AG20443 (cell line): Measurements from ENCODE around the gene SOS1.
A peak's percentile ranks its signal among the peaks of the same experiment; 100 is the strongest.
"Not testable (repeated sequence)": the region's sequence is repeated elsewhere in the genome, so short reads cannot be mapped to it uniquely, and the experiment has no call there.

ENCODE experiments used
- DNase-seq: peaks from one replicate; pipeline ENCODE4 v3.0.0; 2012; ENCODE audit warnings: low spot score, mixed read lengths

Gene SOS1

DNA sequence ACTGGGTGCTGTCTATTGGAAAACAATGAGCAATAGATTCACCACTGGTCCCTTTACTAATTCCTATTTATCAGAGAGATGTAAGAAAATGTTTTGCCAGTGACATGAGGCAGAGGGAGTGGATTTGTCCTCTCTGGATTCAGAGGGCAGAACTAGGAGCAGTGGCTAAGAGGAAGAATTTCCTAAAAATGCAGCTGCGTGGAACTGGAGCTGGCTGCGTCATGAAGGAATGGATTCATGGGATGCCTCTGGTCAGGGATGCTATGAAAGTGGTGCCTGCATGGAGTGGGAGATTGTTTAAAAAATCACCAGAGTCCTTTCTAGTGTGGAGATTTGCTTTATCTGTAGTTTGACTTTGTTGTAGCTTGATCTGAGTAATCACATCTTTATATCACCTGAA is 152.8 kb downstream of the SOS1 start:
- no peak for DNase-seq

GRCh38 chr2:38966678-38967077 is 154.2 kb downstream of the SOS1 start:
- DNase-seq, result no peak

DNA sequence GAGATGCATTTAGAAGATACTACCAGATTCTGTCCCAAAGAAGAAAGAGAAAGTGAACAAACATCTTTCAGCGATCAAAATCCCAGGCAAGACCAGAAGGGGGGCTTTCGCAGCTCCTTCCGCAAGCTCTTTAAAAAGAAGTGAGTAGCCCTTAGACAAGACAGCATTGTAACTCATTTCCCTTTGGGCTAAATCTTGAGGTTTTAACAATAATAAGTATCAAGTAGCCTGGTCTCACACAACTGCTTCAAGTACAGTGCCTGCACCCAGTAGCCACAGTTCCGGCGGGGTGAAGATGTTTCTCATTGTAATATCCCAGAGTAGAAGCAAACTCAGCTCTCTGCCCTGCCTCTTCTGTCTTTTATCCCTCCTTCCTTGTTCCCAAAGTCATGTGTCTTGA is 154.8 kb downstream of the SOS1 start:
- no peak for DNase-seq

DNA sequence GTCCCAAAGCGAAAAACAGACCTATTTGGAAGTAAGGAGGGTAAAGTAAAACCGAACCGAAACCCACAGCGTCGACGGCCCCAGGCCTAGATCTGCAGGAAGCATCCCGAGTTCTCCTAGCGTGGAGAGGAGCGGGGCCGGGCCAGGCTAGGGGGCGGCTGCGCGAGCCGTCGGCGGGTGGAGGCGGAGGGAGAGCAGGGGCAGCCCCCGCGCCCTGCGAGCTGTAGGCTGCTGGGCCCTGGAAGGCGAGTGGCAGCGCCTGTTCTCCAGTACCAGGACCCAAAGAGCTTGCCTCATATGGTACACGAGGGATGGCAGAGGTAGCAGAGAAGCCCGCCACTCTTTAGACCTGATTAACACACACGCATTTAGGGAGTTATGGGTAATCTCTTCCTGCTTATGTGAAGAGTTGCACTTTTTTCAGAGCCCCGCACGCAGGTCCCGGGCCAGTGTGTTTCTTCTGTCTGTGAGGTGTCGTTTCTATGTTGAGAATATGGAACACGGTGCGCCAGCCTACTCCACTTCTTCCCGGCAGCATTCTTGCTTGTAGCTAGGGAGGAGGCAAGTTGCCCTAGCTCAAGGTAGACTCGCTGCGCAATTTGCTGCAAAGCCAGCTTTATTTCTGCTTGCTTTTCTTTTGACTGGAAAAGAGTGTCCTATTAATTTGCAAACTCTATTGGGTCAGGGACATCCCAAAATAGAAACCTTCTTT is 160.1 kb downstream of the SOS1 start:
- no peak for DNase-seq

- DNase-seq, result peak; percentile 95
These were observed 160.8 kb downstream of the SOS1 start for GRCh38 chr2:38959938-38960608.

DNA sequence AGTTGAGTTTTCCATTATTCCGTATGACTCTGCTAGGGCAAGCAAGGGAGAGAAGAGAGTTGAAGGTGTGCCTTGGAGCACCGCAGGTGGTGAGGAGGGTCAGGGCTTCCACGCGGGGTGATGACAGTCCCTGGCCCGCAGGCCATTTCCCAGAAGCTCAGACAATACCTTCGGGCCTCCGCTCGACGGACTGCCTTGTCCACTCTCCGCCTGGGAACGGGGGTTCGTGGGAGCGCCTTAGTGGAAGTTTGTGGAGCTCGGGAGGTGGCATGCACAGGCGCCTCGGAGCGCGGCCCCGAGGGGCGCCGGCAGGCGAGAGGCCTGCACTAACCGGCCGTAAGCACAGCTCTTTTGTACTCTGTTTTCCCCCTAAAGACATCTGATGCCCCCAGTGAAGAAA is 161.4 kb downstream of the SOS1 start:
- no peak for DNase-seq

GRCh38 chr2:38957972-38958371 is 162.9 kb downstream of the SOS1 start:
- no peak for DNase-seq

GRCh38 chr2:38951766-38952165 is 169.1 kb downstream of the SOS1 start:
- no peak for DNase-seq

DNA sequence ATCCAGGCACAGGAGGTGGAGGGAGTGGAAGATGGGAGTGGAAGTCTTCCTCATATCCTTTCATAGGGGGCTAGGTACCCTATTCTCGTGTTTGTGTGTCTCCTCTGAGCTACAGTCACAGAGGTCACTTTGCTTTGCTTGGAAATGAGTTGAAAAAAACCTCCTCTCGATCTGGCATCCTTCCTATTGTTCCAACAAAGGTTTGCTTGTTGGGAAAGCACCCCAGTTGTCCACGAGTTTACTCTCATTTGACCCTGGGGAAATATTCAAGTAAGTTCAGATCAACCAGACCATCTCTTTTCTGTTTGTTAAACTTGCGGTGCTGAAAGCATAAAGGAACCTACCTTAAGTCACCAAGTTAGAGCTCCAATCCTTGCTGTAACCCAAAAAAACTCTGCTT is 171.9 kb downstream of the SOS1 start:
- DNase-seq, result no peak

- no peak for DNase-seq
These were observed 172.4 kb downstream of the SOS1 start for GRCh38 chr2:38948387-38948882.

DNA sequence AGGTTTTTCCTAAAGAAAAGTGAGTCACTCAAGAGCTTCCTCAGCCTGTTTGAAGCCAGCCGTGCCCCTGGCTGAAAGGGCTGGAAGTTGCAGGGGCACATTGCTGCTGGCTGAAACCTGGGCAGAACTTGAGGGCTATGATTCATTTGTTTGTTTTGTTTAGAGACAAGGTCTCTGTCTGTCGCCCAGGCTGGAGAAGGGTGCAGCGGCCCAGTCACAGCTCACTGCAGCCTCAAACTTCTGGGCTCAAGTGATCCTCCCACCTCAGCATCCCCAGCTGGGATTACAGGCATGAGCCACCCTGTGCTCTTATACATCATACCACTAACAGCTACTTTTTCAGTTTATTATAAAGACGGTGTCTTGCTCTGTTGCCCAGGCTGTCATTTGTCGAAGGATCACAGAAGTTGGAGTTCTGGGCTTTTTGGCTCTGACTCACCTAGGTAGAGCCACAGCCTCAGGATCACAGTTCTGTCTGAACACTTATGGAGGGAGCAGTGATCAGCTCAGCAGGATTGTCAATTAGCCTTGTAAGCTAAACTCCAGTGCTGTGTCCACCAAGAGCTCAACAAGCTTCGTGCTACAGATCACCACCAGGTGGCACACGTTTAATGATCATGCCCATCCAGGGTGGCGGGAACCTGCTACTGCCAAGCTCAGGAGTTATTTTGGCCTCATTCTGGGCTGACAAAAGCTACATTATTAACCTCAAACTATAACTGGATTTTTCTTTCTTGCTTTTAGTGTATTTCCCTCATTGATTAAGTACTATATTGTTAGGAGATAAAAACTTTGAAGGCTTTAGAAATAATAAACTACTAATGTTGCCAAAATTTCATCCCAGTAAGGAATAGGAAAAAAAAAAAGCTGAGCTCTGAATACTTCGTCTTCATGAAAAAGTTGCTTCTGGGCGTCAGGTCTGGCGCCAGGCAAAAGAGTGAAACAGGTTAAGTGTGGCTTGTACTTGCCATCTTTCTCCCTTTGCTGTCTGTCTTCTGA is 173.3 kb downstream of the SOS1 start:
- peak; percentile 84 for DNase-seq

DNA sequence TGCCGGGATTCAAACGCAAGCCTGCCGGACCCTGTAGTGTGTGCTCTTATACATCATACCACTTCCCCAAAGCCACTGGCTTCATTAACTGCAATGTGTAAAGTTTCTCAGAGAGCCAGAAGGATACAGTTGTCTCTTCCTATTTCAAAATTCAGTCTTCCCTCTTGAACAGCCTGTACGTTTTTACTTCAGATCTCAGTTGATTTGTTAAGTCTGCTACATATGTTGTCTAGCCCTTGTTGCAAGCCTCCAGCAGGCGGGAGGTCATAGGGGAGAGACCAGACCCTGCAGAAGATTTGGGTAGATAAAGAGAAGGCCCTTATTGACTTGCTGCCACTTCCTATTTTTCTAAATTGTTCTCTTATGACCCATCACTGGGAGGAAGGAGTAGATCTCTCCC is 174.9 kb downstream of the SOS1 start:
- no peak for DNase-seq

GRCh38 chr2:38945372-38945771 is 175.5 kb downstream of the SOS1 start:
- no peak for DNase-seq

- DNase-seq, result no peak
These were observed 177.1 kb downstream of the SOS1 start for GRCh38 chr2:38943784-38944183.

GRCh38 chr2:38940746-38941145 is 180.1 kb downstream of the SOS1 start:
- no peak for DNase-seq

DNA sequence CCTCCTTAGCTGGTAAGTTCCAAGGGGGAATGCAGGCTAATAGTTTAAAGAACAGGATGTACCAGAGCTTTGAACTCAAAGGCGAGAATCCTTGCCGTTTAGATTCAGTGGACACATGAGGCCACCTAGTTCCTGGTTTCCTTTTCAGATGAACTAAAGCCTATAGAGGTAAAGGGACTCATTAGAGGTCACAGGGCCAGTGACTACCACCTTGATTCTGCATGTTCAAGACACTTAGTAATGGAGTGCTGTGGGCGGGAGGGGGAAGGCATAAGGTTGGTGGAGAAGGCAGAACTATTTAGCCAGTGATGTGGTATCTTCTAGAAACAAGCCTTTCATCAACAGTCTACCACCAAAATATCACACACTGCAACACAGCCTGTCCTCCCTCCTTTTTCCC is 183.3 kb downstream of the SOS1 start:
- DNase-seq, result no peak

- DNase-seq, result not testable (repeated sequence)
These were observed 184.3 kb downstream of the SOS1 start for GRCh38 chr2:38936516-38936915.

GRCh38 chr2:38935568-38936172 is 185.2 kb downstream of the SOS1 start:
- DNase-seq, result no peak

- DNase-seq, result no peak
These were observed 186.1 kb downstream of the SOS1 start for GRCh38 chr2:38934742-38935141.

- peak; percentile 58 for DNase-seq
These were observed 187.2 kb downstream of the SOS1 start for GRCh38 chr2:38933653-38934052.

DNA sequence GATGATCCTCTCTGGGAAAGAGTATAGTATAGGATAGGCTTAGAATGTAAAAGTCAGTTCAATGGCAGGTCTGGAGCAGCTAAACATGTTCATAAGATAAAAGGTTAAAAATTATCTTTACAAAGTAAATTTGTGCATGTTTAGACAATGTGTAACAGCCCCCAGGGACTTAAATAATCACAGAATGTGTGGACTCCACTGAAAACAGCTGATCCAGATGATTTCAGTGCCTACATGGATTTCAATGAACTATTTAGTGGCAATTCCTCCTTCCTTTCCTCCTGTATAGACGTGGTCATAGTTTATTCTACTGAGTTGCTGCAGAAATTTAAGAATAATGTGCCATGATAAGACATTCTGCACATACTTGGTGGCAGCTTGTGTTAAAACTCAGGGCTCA is 188.3 kb downstream of the SOS1 start:
- DNase-seq, result no peak
